Omental fat pad (tissue), 4 donors: ENCODE data around the gene ZBTB2. TPM values are rescaled to one million over a fixed set of nuclear protein-coding genes. Genes with fewer than 3 reads are reported as not detected.
"Not testable (repeated sequence)": the region's sequence is repeated elsewhere in the genome, so short reads cannot be mapped to it uniquely, and the experiment has no call there.

Source experiments
- ATAC-seq: fragments of 150-250 bp; one replicate; pipeline ENCODE4 v1.9.1; 2016; ENCODE audit warnings: mild to moderate bottlenecking, moderate library complexity; ENCODE audit not compliant: low FRiP score
- DNase-seq: peaks from one replicate; pipeline ENCODE4 v3.0.0-alpha.2; 2019; ENCODE audit warnings: low spot score
- CTCF ChIP-seq, 3 donors: fragments of 450-650 bp; IDR thresholded peaks; one replicate each; pipeline ENCODE4 v1.5.1; 2016 to 2017; ENCODE audit warnings: antibody characterized with exemption in 3 of 3, mild to moderate bottlenecking in 3 of 3, moderate library complexity in 2 of 3
- small RNA-seq: library from RNA; depleted of rRNA; stranded (forward); fragments of <200 nt; gene quantifications from one replicate; pipeline ENCODE3, GENCODE V24; 2016
- total RNA-seq, 4 donors: library from RNA; depleted of rRNA; stranded (reverse); fragments of >200 nt; gene quantifications; one replicate each; pipeline ENCODE4 v1.1.0, GENCODE V29; 2016

ZBTB2 gene
- total RNA-seq, 4 donors from 2014 or later = 9.3 to 27.1 (median 16.6) TPM

DNA sequence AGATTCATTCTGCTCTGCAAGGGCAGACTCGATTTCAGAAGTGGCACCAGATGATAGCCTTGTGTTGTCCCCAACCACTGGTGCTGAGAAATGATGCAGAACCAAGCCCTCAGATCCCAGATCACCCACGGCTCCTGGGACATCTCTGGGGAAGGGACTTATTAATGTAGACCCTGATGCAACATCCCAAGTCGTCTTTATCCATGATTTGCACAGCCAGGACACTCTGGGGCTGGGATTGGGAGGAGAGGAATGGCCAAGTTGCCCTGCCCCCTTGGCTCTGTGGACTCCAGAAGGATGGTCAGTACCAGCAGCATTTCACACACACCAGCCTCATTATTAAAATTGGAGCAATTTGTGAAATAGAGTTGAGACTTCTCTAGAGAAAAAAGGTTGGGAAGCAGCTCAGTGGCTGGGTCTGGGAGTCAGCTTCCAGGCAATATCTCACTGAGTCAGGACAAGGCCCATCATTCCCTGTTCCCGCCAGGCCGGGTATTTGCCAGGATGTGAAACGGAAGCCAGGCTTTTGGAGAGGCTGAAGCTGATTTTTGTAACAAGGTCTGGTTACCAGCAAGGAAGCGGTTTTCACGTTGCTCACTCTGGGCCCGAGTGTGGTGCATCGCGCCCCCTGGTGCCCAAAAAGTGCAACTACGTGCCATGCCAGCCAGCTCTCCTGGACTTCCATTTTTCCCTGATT is 67.4 kb downstream of the ZBTB2 start:
- peak; percentile 93 for ATAC-seq
- peak in 2 of 3 donors; percentile 86 to 94 for TF ChIP-seq CTCF (IDR thresholded peaks at IDR 0.05)

DNA sequence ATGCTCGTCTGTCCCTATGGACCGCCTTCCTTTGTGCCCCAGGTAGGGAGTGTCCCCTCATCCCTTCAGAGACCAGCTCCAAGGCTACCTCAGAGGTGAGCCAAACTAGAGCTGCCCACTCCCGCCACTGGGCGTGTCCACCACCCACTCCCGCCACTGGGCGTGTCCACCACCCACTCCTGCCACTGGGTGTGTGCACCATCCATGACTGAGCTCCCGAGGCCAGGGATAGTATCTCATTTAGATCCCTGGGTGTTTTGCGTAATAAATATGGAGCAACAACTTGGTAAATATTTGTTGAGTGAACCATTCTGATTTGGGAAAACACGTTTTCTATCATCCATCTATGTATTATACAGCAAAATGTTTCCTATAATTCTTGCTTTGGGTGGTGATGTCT is 68.8 kb downstream of the ZBTB2 start:
- ATAC-seq (no peak), DNase-seq (no peak)
- no peak for TF ChIP-seq CTCF (IDR thresholded peaks at IDR 0.05)

More for the DNA sequence above, 67.4 kb downstream of the ZBTB2 start:
- peak; percentile 74 for DNase-seq

DNA sequence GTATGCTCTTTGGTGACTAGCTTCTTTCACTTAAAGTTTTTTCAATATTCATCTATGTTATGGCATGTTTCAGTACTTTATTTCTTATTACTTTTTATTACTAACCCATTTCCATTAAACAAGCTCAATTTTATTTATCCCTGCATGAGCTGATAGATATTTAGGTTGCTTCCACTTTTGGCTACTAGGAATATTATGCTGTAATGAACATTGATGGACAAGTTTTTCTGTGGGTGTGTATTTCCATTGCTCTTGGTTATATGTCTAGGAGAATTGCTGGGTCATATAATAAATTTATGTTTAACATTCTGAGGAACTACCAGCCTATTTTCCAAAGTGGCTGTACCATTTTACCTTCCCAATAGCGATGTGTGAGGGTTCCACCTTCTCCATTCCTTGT is 69.9 kb downstream of the ZBTB2 start:
- DNase-seq (no peak), ATAC-seq (no peak)
- TF ChIP-seq CTCF (IDR thresholded peaks at IDR 0.05) = no peak

GRCh38 chr6:151320140-151320539 is 71.2 kb downstream of the ZBTB2 start:
- ATAC-seq (no peak), DNase-seq (no peak)
- no peak for TF ChIP-seq CTCF (IDR thresholded peaks at IDR 0.05)

GRCh38 chr6:151317995-151318365 is 73.4 kb downstream of the ZBTB2 start:
- ATAC-seq (no peak), DNase-seq (no peak)
- TF ChIP-seq CTCF (IDR thresholded peaks at IDR 0.05) = no peak

DNA sequence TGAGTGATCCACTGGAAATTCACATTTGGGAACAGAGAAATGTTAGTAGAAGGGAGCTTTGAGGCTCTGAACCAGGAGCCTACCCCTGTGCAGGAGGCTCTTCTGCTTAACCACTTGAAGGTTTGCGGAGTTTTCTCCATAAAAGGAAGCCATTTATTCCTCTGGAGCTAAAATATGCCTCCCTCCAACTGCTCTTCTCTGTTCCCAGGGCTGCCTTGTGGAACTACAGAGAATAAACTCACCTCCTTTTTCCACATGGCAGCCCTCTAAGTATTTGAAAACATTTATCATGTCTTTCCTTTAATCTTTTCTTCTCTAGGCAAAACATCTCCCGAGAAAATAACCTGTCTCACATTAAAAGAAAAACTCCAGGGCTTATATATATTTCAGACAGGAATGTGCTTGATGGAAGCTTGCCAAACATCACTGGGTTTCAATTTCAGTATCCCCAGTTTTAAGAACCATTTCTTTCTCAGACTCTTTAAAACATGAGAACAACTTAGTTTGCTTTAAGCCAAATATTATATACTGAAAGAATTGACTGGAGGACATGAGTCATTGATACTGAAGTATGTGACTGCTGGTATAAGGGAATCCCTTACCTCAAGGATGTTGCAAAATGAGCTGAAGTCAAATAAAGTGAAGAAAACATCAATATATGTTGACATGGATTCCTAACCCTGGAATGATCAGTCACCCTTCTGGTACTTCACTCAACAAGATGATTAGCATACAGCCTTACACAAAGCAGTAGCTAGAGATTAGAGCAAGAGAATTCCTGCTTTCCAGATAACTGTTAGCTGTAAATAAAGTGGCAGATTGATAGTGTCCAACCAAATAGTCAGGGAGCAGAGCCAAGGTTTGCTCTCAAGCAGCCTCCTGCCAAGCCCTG is 74.0 kb downstream of the ZBTB2 start:
- DNase-seq (no peak), ATAC-seq (peak; percentile 43)
- TF ChIP-seq CTCF (IDR thresholded peaks at IDR 0.05) = no peak

DNA sequence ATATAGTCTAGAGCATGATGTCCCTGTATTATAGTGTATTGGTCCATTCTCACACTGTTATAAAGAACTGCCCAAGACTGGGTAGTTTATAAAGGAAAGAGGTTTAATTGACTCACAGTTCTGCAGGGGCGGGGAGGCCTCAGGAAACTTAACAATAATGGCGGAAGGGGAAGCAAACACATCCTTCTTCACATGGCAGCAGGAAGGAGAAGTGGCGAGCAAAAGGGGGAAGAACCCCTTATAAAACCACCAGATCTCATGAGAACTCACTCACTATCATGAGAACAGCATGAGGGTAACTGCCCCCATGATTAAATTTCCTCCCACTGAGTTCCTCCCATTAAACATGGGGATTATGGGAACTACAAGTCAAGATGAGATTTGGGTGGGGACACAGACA is 75.7 kb downstream of the ZBTB2 start:
- not testable (repeated sequence) for ATAC-seq, DNase-seq

Small RNA genes within 50 kb of the gene (small RNA-seq; reads per million reads assigned to genes)
- not detected for gene RF00019

Other genes with a start within 250 kb of the ZBTB2 start
- 100 to 1,000 TPM; 151 to 488 (median 216) TPM for gene AKAP12, start 151.6 kb downstream of the ZBTB2 start, total RNA-seq
- 10 to 100 TPM; 14.9 to 26.7 (median 21.1) TPM for gene RMND1, start 60.6 kb upstream of the ZBTB2 start, total RNA-seq
- 1 to 10 TPM; 1.3 to 4.1 (median 2.5) TPM for gene CCDC170, start 102.5 kb upstream of the ZBTB2 start, total RNA-seq